WI38 (cell line): ENCODE results near the gene CDK5RAP1.
"Not testable (repeated sequence)": the region's sequence is repeated elsewhere in the genome, so short reads cannot be mapped to it uniquely, and the experiment has no call there.

Source experiments
- H3K4me3 ChIP-seq: 2 replicates; pipeline ENCODE4 v1.5.1; 2011; ENCODE audit warnings: low read depth, mild to moderate bottlenecking, control low read depth, low read length
- CTCF ChIP-seq: IDR thresholded peaks from 2 replicates; pipeline ENCODE4 v1.5.1; 2012; ENCODE audit warnings: low read depth, mild to moderate bottlenecking, control low read depth, low read length

Gene CDK5RAP1

GRCh38 chr20:33442136-33443005 lies 41.1 kb upstream of the CDK5RAP1 start:
- no peak for TF ChIP-seq CTCF
- peak overlapping the region; percentile 65 for H3K4me3 ChIP-seq

- no peak overlapping the region for H3K4me3 ChIP-seq
- no peak for TF ChIP-seq CTCF
Observed at GRCh38 chr20:33441142-33441955, 40.0 kb upstream of the CDK5RAP1 start.

- not testable (repeated sequence) for H3K4me3 ChIP-seq
Observed at GRCh38 chr20:33440562-33440961, 39.2 kb upstream of the CDK5RAP1 start.

- TF ChIP-seq CTCF, result no peak
- H3K4me3 ChIP-seq, result no peak overlapping the region
Observed at GRCh38 chr20:33438481-33438880, 37.2 kb upstream of the CDK5RAP1 start.

- H3K4me3 ChIP-seq, result no peak overlapping the region
- TF ChIP-seq CTCF, result no peak
Observed at GRCh38 chr20:33437141-33437911, 36.0 kb upstream of the CDK5RAP1 start.

- no peak for TF ChIP-seq CTCF
- H3K4me3 ChIP-seq, result no peak overlapping the region
Observed at GRCh38 chr20:33434434-33434833, 33.1 kb upstream of the CDK5RAP1 start.

GRCh38 chr20:33433465-33434234 lies 32.3 kb upstream of the CDK5RAP1 start:
- H3K4me3 ChIP-seq, result no peak overlapping the region
- no peak for TF ChIP-seq CTCF
